ENCODE results near the gene SEPTIN1.

Gene SEPTIN1

GRCh38 chr16:30414159-30414558 is 31.8 kb upstream of the SEPTIN1 start:
- H3K36me3 ChIP-seq (ENCODE audit: control insufficient read depth, insufficient read depth, low read length), result no peaks in the 10 kb centered on the region
- no peaks in the 10 kb centered on the region for H3K27me3 ChIP-seq (ENCODE audit: control insufficient read depth, insufficient read depth, low read length)
- H3K9ac ChIP-seq (ENCODE audit: low read length), result no peak overlapping the region
- H3K4me3 ChIP-seq (ENCODE audit: low read length), result no peak overlapping the region
- H3K9me3 ChIP-seq (ENCODE audit: control insufficient read depth, low read length), result no peaks in the 10 kb centered on the region
- H3K4me1 ChIP-seq (ENCODE audit: control insufficient read depth, insufficient read depth, low read length), result peaks cover 24% of the 10 kb centered on the region

- Histone ChIP-seq H3K36me3 (ENCODE audit: control insufficient read depth, insufficient read depth, low read length) (no peaks in the 10 kb centered on the region), H3K27me3 (ENCODE audit: control insufficient read depth, insufficient read depth, low read length) (no peaks in the 10 kb centered on the region), H3K9ac (ENCODE audit: low read length) (no peak overlapping the region), H3K4me3 (ENCODE audit: low read length) (no peak overlapping the region), H3K9me3 (ENCODE audit: control insufficient read depth, low read length) (no peaks in the 10 kb centered on the region), H3K4me1 (ENCODE audit: control insufficient read depth, insufficient read depth, low read length) (peaks cover 18% of the 10 kb centered on the region)
These were observed 30.9 kb upstream of the SEPTIN1 start for GRCh38 chr16:30413112-30413806.

GRCh38 chr16:30409125-30410060 is 27.0 kb upstream of the SEPTIN1 start:
- H3K4me3 ChIP-seq (ENCODE audit: low read length), result no peak overlapping the region
- H3K9me3 ChIP-seq (ENCODE audit: control insufficient read depth, low read length), result no peaks in the 10 kb centered on the region

GRCh38 chr16:30407804-30408534 is 25.6 kb upstream of the SEPTIN1 start:
- Histone ChIP-seq H3K4me3 (ENCODE audit: low read length) (no peak overlapping the region), H3K9ac (ENCODE audit: low read length) (peak overlapping the region; percentile 61), H3K27me3 (ENCODE audit: control insufficient read depth, insufficient read depth, low read length) (no peaks in the 10 kb centered on the region), H3K4me1 (ENCODE audit: control insufficient read depth, insufficient read depth, low read length) (peaks cover 13% of the 10 kb centered on the region), H3K36me3 (ENCODE audit: control insufficient read depth, insufficient read depth, low read length) (no peaks in the 10 kb centered on the region), H3K9me3 (ENCODE audit: control insufficient read depth, low read length) (no peaks in the 10 kb centered on the region)

More at GRCh38 chr16:30409125-30410060, 27.0 kb upstream of the SEPTIN1 start:
- peak overlapping the region; percentile 34 for H3K9ac ChIP-seq (ENCODE audit: low read length)
- H3K27me3 ChIP-seq (ENCODE audit: control insufficient read depth, insufficient read depth, low read length), result no peaks in the 10 kb centered on the region
- no peaks in the 10 kb centered on the region for H3K36me3 ChIP-seq (ENCODE audit: control insufficient read depth, insufficient read depth, low read length)
- H3K4me1 ChIP-seq (ENCODE audit: control insufficient read depth, insufficient read depth, low read length), result peaks cover 13% of the 10 kb centered on the region

GRCh38 chr16:30407102-30407803 is 24.9 kb upstream of the SEPTIN1 start, which contains the start of gene ZNF771:
ZNF771 (plus strand) TSS chr16:30407606; CDS start chr16:30408054, 448 bp downstream.
- no peak within 1 kb of the TSS for H3K4me3 ChIP-seq (ENCODE audit: low read length)
- H3K4me1 ChIP-seq (ENCODE audit: control insufficient read depth, insufficient read depth, low read length), result peaks cover 13% of the 10 kb centered on the region
- H3K9me3 ChIP-seq (ENCODE audit: control insufficient read depth, low read length), result no peaks in the 10 kb centered on the region
- H3K36me3 ChIP-seq (ENCODE audit: control insufficient read depth, insufficient read depth, low read length), result no peaks in the 10 kb centered on the region
- no peaks in the 10 kb centered on the region for H3K27me3 ChIP-seq (ENCODE audit: control insufficient read depth, insufficient read depth, low read length)
- peak within 1 kb of the TSS; percentile 61 for H3K9ac ChIP-seq (ENCODE audit: low read length)

GRCh38 chr16:30406795-30407101 is 24.4 kb upstream of the SEPTIN1 start:
- Histone ChIP-seq H3K9ac (ENCODE audit: low read length) (peak overlapping the region; percentile 61), H3K4me1 (ENCODE audit: control insufficient read depth, insufficient read depth, low read length) (peaks cover 13% of the 10 kb centered on the region)

GRCh38 chr16:30401768-30402425 is 19.5 kb upstream of the SEPTIN1 start:
- Histone ChIP-seq H3K4me1 (ENCODE audit: control insufficient read depth, insufficient read depth, low read length) (peaks cover 19% of the 10 kb centered on the region), H3K9me3 (ENCODE audit: control insufficient read depth, low read length) (no peaks in the 10 kb centered on the region), H3K36me3 (ENCODE audit: control insufficient read depth, insufficient read depth, low read length) (peaks cover 5% of the 10 kb centered on the region), H3K9ac (ENCODE audit: low read length) (no peak overlapping the region), H3K27me3 (ENCODE audit: control insufficient read depth, insufficient read depth, low read length) (peaks cover 4% of the 10 kb centered on the region), H3K4me3 (ENCODE audit: low read length) (no peak overlapping the region)

More at GRCh38 chr16:30406795-30407101, 24.4 kb upstream of the SEPTIN1 start:
- no peaks in the 10 kb centered on the region for H3K36me3 ChIP-seq (ENCODE audit: control insufficient read depth, insufficient read depth, low read length)
- H3K27me3 ChIP-seq (ENCODE audit: control insufficient read depth, insufficient read depth, low read length), result no peaks in the 10 kb centered on the region
- no peaks in the 10 kb centered on the region for H3K9me3 ChIP-seq (ENCODE audit: control insufficient read depth, low read length)
- no peak overlapping the region for H3K4me3 ChIP-seq (ENCODE audit: low read length)

- peak overlapping the region; percentile 80 for H3K4me3 ChIP-seq (ENCODE audit: low read length)
These were observed 17.2 kb upstream of the SEPTIN1 start for GRCh38 chr16:30399435-30400186.

GRCh38 chr16:30398661-30399434 is 16.5 kb upstream of the SEPTIN1 start:
- Histone ChIP-seq H3K4me1 (ENCODE audit: control insufficient read depth, insufficient read depth, low read length) (peaks cover 21% of the 10 kb centered on the region), H3K27me3 (ENCODE audit: control insufficient read depth, insufficient read depth, low read length) (peaks cover 4% of the 10 kb centered on the region), H3K4me3 (ENCODE audit: low read length) (no peak overlapping the region), H3K9me3 (ENCODE audit: control insufficient read depth, low read length) (no peaks in the 10 kb centered on the region), H3K9ac (ENCODE audit: low read length) (no peak overlapping the region), H3K36me3 (ENCODE audit: control insufficient read depth, insufficient read depth, low read length) (peaks cover 5% of the 10 kb centered on the region)

More at GRCh38 chr16:30399435-30400186, 17.2 kb upstream of the SEPTIN1 start:
- Histone ChIP-seq H3K27me3 (ENCODE audit: control insufficient read depth, insufficient read depth, low read length) (peaks cover 4% of the 10 kb centered on the region), H3K4me1 (ENCODE audit: control insufficient read depth, insufficient read depth, low read length) (peaks cover 21% of the 10 kb centered on the region), H3K9me3 (ENCODE audit: control insufficient read depth, low read length) (no peaks in the 10 kb centered on the region), H3K36me3 (ENCODE audit: control insufficient read depth, insufficient read depth, low read length) (peaks cover 5% of the 10 kb centered on the region), H3K9ac (ENCODE audit: low read length) (peak overlapping the region; percentile 69)

All from mucosa of stomach (tissue), 1 donor.